Hypothalamus (tissue), 51 donors: Measurements from ENCODE around the gene AHDC1.

Source experiments
- DNase-seq, 51 donors: peaks; one replicate each; lab custom pipeline; 2025; lab: John Stamatoyannopoulos, UW

The AHDC1 gene

GRCh38 chr1:27599605-27600497 is 4.1 kb downstream of the AHDC1 start:
- no peak for DNase-seq

DNA sequence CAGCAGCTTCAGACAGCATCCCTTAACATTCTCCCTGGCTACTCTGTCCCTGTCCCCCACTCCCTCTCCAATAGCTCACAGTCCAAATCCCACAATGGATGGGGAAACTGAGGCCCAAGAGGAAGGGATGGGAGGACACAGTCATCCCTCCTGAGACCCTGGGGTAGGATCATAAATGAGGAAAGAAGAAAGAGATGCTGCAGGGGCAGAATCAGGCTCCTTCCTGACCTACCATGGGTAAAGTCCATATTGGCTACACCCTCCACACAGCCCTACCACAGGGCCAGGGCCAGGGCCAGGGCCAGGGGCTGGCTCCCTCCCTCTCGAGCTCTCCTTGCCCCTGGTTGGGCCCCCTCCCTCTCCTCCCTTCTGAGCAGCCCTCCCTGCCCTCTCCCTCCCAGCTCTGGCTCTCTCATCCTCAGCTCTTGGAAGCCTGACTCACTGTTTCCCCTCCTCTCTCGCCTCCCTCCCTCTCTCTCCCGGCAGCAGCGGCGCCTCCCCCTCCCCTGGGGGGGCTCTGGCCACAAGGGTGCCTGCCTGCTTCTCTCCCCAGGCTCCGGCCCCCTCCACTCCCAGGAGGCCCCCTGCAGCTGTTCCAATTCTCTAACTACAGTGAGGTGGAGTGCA is 4.9 kb downstream of the AHDC1 start:
- DNase-seq, result peak in 35 of 51 donors; percentile 16 to 79 (median 48)

GRCh38 chr1:27598295-27598687 is 5.7 kb downstream of the AHDC1 start:
- peak in 6 of 51 donors; percentile 12 to 36 (median 23) for DNase-seq

- DNase-seq, result no peak
Measured at GRCh38 chr1:27597516-27598294, 6.2 kb downstream of the AHDC1 start.

DNA sequence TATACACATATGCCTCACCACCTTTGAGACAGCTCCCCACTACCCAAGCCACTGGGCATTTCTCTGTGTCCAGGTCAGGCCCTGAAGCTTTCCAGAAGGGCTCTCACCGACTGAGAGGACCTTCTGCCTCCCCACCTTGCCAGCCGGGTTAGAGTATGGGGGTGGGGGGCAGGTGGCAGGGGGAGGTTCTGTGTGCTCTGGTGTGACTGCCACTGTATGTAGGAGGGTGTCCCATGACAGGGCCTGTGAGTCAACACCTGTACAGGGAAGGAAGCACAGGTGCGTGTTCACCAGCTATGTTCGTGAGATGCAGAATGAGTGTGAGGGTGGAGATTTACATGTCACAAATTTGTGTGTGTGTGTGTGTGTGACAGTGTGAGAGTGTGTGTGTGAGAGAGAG is 7.0 kb downstream of the AHDC1 start:
- DNase-seq, result no peak

GRCh38 chr1:27596261-27596660 is 7.7 kb downstream of the AHDC1 start:
- peak in 1 of 51 donors; percentile 8 for DNase-seq

DNA sequence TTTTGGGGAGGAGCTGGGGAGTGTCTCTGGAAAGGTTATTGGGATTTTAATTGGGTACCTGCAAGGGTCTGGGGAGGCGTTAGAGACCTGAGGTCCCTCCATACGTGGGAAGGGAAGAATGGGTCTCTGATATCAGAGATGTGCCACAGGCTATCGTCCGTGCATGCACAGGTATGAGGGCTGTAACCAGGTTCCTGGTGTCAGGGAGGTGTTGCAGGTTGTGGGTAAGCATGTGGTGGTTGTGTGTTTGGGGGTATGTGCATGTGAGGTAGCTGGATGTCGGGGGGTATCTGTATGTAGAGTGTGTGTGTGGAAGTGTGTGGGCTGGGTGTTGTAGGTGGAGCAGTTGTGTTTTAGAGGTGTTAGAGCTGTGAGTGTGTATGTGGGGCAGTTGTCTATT is 8.3 kb downstream of the AHDC1 start:
- no peak for DNase-seq

- peak in 1 of 51 donors; percentile 28 for DNase-seq
Measured at GRCh38 chr1:27594564-27595510, 9.1 kb downstream of the AHDC1 start.

DNA sequence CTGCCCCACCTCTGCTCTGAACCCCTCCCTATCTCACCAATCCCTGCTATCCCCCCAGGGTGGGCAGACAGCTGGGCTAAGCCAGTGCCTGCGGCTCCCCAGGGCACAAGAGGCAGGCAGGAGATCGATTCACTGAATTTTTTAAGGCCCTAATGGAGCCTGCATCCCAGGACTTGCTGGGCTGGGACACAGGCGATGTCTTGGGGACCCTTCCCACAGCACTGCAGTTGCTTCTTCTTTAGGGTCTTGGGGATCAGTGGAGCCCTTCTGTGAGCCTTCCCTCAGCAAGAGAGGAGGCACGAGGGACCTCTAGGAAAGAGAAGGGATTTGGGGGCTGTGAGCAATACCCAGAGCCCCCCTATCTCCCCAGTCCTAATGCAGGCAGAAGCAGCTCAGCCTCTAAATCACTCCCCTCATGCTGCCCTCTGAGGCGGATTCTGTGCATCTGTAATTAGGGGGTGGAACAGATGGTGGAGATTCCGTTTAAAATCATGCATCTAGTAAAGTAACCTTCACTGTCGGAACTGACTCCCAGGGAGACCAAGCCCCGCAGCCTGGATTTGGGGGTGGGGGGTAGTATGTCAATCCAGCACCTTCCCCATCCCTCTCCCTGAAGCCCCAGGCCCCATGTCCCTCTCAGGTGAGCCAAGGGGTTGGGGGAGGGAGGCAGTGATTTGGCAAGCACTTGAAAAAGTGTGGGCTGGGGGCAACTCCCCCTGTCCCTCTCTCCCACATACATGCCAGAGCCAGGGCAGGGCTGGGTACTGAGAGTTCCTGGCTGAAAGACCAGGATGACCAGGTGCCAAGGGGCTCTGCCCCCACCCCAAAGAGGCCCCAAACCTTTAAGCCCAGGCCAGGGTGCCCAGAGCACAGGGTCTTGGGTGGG is 10.0 kb downstream of the AHDC1 start:
- DNase-seq, result no peak

GRCh38 chr1:27592931-27593677 is 10.8 kb downstream of the AHDC1 start:
- no peak for DNase-seq

DNA sequence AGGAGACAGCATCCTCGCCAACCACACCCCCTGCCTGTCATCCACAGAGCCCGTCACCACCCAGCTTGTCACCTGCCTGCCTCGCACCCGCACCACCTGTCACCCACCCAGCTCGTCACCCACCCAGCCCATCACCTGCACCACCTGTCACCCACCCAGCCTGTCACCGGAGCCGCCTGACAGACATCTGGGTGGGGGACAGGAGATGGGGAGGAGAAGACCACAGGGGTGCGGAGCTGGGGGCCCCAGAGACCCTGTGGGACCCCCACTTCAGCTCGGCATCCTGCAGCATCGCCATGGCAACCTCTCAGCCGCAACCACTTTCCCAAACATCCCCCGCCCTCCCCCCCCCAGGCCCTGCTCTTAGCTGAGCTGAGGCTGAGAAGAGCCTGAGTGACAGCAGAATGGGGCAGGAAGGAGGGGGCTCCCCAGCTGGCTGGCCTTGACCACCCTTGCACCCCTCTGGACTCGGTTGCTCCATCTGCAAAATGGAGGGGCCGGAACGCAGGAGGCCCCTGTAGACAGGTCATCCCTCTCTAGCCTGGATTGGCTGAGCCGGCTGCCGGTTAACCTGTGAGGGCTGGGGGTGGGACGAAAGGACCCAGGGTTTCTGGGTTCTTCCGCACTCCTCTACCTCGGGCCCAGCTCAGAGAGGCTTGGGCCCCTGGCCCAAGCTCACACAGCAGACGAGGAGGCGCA is 11.6 kb downstream of the AHDC1 start:
- DNase-seq, result peak in 3 of 51 donors; percentile 45

GRCh38 chr1:27591622-27592021 is 12.3 kb downstream of the AHDC1 start:
- DNase-seq, result no peak

DNA sequence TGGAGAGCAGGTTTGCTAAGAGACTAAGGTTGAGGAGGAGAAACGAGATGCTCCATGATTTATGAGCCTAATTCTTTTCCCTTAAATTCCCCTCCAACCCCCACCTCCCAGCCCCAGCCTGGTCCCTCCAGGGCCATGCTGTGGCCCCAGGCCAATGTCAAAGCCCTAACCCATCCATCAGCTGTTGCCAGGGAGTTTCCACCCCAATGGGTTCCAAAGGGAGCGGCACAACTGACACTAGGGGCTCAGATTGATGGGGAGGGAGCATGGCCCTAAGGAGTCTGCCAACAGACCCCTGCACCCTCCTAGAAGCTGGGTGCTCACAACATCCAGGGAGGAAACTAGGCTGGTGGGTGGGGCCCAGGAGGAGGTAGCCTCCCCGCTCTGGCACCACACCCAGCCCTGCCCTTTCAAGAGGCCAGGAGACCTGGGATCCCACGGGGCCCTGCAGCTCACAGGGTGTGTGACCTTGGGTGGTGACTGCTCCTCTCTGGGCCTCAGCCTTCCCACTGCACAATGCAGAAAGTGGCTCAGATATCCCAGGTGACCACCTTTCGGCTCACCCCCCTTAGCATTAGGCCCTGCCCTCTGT is 12.9 kb downstream of the AHDC1 start:
- DNase-seq, result no peak

- DNase-seq, result peak in 22 of 51 donors; percentile 25 to 66 (median 50)
Measured at GRCh38 chr1:27589841-27590426, 14.0 kb downstream of the AHDC1 start.

GRCh38 chr1:27589441-27589840 is 14.5 kb downstream of the AHDC1 start:
- DNase-seq, result no peak

GRCh38 chr1:27588256-27589232 is 15.4 kb downstream of the AHDC1 start:
- DNase-seq, result no peak
